HepG2 (cell line): Measurements from ENCODE around the gene ATP13A1. TPM values are rescaled to one million over a fixed set of nuclear protein-coding genes. Genes with fewer than 3 reads are reported as not detected.

Experiments
- ATAC-seq: fragments of 200-7000 bp; cut with Tn5 transposase; 3 replicates; pipeline ENCODE4 v1.9.1; 2020; ENCODE audit warnings: mild to moderate bottlenecking, moderate library complexity
- BruUV-seq: library from RNA; stranded (reverse); fragments of 400-500 nt; replicated peaks from 2 replicates; lab custom pipeline; 2021; lab: Mats Ljungman, UMichigan
- CTCF ChIA-PET: fragments of 300-600 bp; formaldehyde crosslinking; extraction: SDS; loops from one replicate; lab custom pipeline; 2021; ENCODE audit warnings: low total read pairs, inconsistent platforms, low intra/inter-chr PET ratio; lab: Yijun Ruan, JAX
- POLR2A ChIA-PET: fragments of 350-600 bp; sonication (Branson Sonifier 250); formaldehyde crosslinking; loops from one replicate; lab custom pipeline; 2020; ENCODE audit warnings: antibody characterized with exemption, inconsistent platforms; lab: Yijun Ruan, JAX
- DNase-seq: peaks from one replicate; pipeline ENCODE4 v3.0.0-alpha.2; 2015; ENCODE audit warnings: low spot score
- FAIRE-seq: peaks from 3 replicates; lab custom pipeline; 2011; peaks lifted over from hg19 to GRCh38; lab: Jason Lieb, UNC
- H2AFZ ChIP-seq: one replicate; pipeline ENCODE4 v1.6.1; 2011; ENCODE audit warnings: low read length, inconsistent platforms
- H3K27ac ChIP-seq: fragments of 300-600 bp; 3 replicates; pipeline ENCODE4 v1.8.0; 2011; ENCODE audit warnings: mixed run types, mild to moderate bottlenecking, mixed read lengths, low read length, inconsistent platforms; ENCODE audit not compliant: insufficient read depth; ENCODE audit errors: extremely low read length
- H3K27me3 ChIP-seq, 2 experiments: fragments of 200-600 bp in 1 of 2; 2 replicates in 1 of 2; 3 replicates in 1 of 2; pipeline versions ENCODE4 v1.6.0 to v1.8.0; 2011; ENCODE audit warnings: low read length in 2 of 2, mild to moderate bottlenecking in 2 of 2, moderate library complexity in 2 of 2, inconsistent platforms in 1 of 2; ENCODE audit not compliant: insufficient read depth in 2 of 2, control insufficient read depth in 1 of 2
- H3K36me3 ChIP-seq, 2 experiments: fragments of 200-600 bp in 1 of 2; replicated peaks in 1 of 2; 2 replicates in 1 of 2; 3 replicates in 1 of 2; pipeline versions ENCODE4 v1.5.1 to v1.8.0; 2011; ENCODE audit warnings: low read length in 2 of 2, inconsistent platforms in 1 of 2; ENCODE audit not compliant: insufficient read depth in 2 of 2, control insufficient read depth in 1 of 2
- H3K4me1 ChIP-seq: 2 replicates; pipeline ENCODE4 v1.5.1; 2012; ENCODE audit warnings: low read length, inconsistent platforms; ENCODE audit not compliant: insufficient read depth
- H3K4me2 ChIP-seq: 2 replicates; pipeline ENCODE4 v1.6.0; 2011; ENCODE audit warnings: low read depth, low read length, inconsistent platforms
- H3K4me3 ChIP-seq, 3 experiments: fragments of 200-600 bp in 1 of 3; sonication (generic), shearing (Covaris generic) in 1 of 3; replicated peaks in 1 of 3; 2 replicates each; pipeline ENCODE4 v1.5.1; 2011 to 2016; ENCODE audit warnings: low read length in 3 of 3, inconsistent platforms in 2 of 3, low read depth in 2 of 3, mild to moderate bottlenecking in 2 of 3, control low read depth in 1 of 3, mixed read lengths in 1 of 3; ENCODE audit not compliant: insufficient read depth in 1 of 3
- H3K79me2 ChIP-seq: one replicate; pipeline ENCODE4 v1.6.1; 2011; ENCODE audit warnings: low read length, inconsistent platforms; ENCODE audit not compliant: insufficient read depth
- H3K9ac ChIP-seq: 2 replicates; pipeline ENCODE4 v1.6.0; 2011; ENCODE audit warnings: mild to moderate bottlenecking, low read depth, low read length, inconsistent platforms; ENCODE audit not compliant: insufficient read depth
- H3K9me3 ChIP-seq: 2 replicates; pipeline ENCODE4 v1.5.1; 2012; ENCODE audit warnings: mild to moderate bottlenecking, low read length
- H4K20me1 ChIP-seq: 2 replicates; pipeline ENCODE4 v1.6.0; 2011; ENCODE audit warnings: inconsistent platforms, mild to moderate bottlenecking, low read length, moderate library complexity; ENCODE audit not compliant: insufficient read depth
- ATF2 ChIP-seq: sonication (generic); formaldehyde crosslinking; IDR thresholded peaks from 2 replicates; pipeline ENCODE4 v1.4.0; 2020; ENCODE audit warnings: missing genetic modification reagents
- BORCS8-MEF2B ChIP-seq: sonication (generic); formaldehyde crosslinking; IDR thresholded peaks from 2 replicates; pipeline ENCODE4 v1.8.0; 2022; ENCODE audit warnings: mild to moderate bottlenecking, missing genetic modification reagents
- CC2D1A ChIP-seq: sonication (generic); formaldehyde crosslinking; IDR thresholded peaks from 2 replicates; pipeline ENCODE4 v1.8.1; 2023; ENCODE audit warnings: mild to moderate bottlenecking, missing genetic modification reagents
- CHD2 ChIP-seq: IDR thresholded peaks from 2 replicates; pipeline ENCODE4 v1.6.1; 2011; ENCODE audit warnings: low read depth, low read length, improper control_type of control experiment
- HOMEZ ChIP-seq: IDR thresholded peaks from 2 replicates; pipeline ENCODE4 v1.6.1; 2016; ENCODE audit warnings: low read depth
- MYPOP ChIP-seq: sonication (generic); formaldehyde crosslinking; IDR thresholded peaks from 2 replicates; pipeline ENCODE4 v1.8.1; 2023; ENCODE audit warnings: mild to moderate bottlenecking, moderate library complexity, missing genetic modification reagents
- SYNCRIP ChIP-seq: fragments of 200-400 bp; formaldehyde crosslinking; IDR thresholded peaks from 2 replicates; pipeline ENCODE4 v1.6.1; 2018; ENCODE audit warnings: mild to moderate bottlenecking, low read depth, low read length; ENCODE audit not compliant: insufficient read depth
- TAF1 ChIP-seq: sonication (generic); formaldehyde crosslinking; IDR thresholded peaks from 2 replicates; pipeline ENCODE4 v1.4.0; 2020; ENCODE audit warnings: missing genetic modification reagents
- TEAD2 ChIP-seq: sonication (generic); formaldehyde crosslinking; IDR thresholded peaks from 2 replicates; pipeline ENCODE4 v1.9.0; 2021; ENCODE audit warnings: missing genetic modification reagents
- ZBTB38 ChIP-seq: sonication (generic); formaldehyde crosslinking; IDR thresholded peaks from 2 replicates; pipeline ENCODE4 v1.5.1; 2020; ENCODE audit warnings: mild to moderate bottlenecking, missing genetic modification reagents
- ZC3H13 ChIP-seq: sonication (generic); formaldehyde crosslinking; IDR thresholded peaks from 2 replicates; pipeline ENCODE4 v1.8.1; 2023; ENCODE audit warnings: mild to moderate bottlenecking, missing genetic modification reagents, moderate library complexity
- ZNF274 ChIP-seq: sonication (generic); formaldehyde crosslinking; IDR thresholded peaks from 2 replicates; pipeline ENCODE4 v1.5.1; 2020; ENCODE audit warnings: mild to moderate bottlenecking, missing genetic modification reagents
- ZNF776 ChIP-seq: sonication (generic); formaldehyde crosslinking; IDR thresholded peaks from 2 replicates; pipeline ENCODE4 v1.4.0; 2020; ENCODE audit warnings: mild to moderate bottlenecking, missing genetic modification reagents
- ZNF841 ChIP-seq: sonication (generic); formaldehyde crosslinking; IDR thresholded peaks from 2 replicates; pipeline ENCODE4 v1.8.1; 2023; ENCODE audit warnings: missing genetic modification reagents, borderline replicate concordance
- ZSCAN5A ChIP-seq: sonication (generic); formaldehyde crosslinking; IDR thresholded peaks from 2 replicates; pipeline ENCODE4 v1.8.0; 2022; ENCODE audit warnings: mild to moderate bottlenecking, missing genetic modification reagents, borderline replicate concordance
- WGBS: methylation state at CpG from one replicate; pipeline ENCODE4 v1.1.6; 2017; ENCODE audit warnings: low lambda C conversion rate; 5-methylcytosine and 5-hydroxymethylcytosine counted together
- in situ Hi-C: cut with HindIII; loops from 2 replicates; pipeline ENCODE4 v1.10.0; 2017; ENCODE audit warnings: low pct_unique_long_range_greater_than_20kb; ENCODE audit not compliant: extremely low pct_ligation_motif_present
- intact Hi-C: fragments of 100-400 bp; cut with micrococcal nuclease; formaldehyde crosslinking; loops from one replicate; pipeline ENCODE4 v1.10.0; 2022; ENCODE audit not compliant: unreplicated experiment
- polyA plus RNA-seq, 8 experiments: library from polyadenylated mRNA; depleted of rRNA in 3 of 8; stranded (reverse) in 7 of 8; unstranded in 1 of 8; fragments of >200 nt; fragmentation: Illumina TruSeq in 4 of 8; extraction: Trizol in 4 of 8; gene quantifications; 2 replicates each; pipeline versions ENCODE4 v1.2.1 to v1.2.3, GENCODE V29; 2011 to 2016; ENCODE audit warnings: low read depth in 4 of 8, missing spikeins in 1 of 8, mixed read lengths in 1 of 8; ENCODE audit not compliant: insufficient read depth in 1 of 8
- total RNA-seq, 5 experiments: library from RNA; depleted of rRNA; stranded (reverse); fragments of >200 nt; fragmentation: Illumina TruSeq; extraction: Trizol; gene quantifications; 2 replicates each; pipeline ENCODE4 v1.2.3, GENCODE V29; 2016; ENCODE audit warnings: low read depth in 1 of 5

ATP13A1 gene
- total and polyA plus RNA-seq, 2 of the 13 experiments (the other 11 are each of a cell fraction or from before 2014, with no cell fraction given) = 23.2 to 41.7 TPM

GRCh38 chr19:19711306-19711933, 47.9 kb upstream of the ATP13A1 start:
- H3K36me3 ChIP-seq = peaks cover 12 to 38% of the 10 kb centered on the region in 2 experiments

More at GRCh38 chr19:19711306-19711933, 47.9 kb upstream of the ATP13A1 start:
- 96% methylated on average over 14 of the region's 14 CpGs for WGBS
- CTCF ChIA-PET = no interaction called here
- H3K4me1 ChIP-seq = no peaks in the 10 kb centered on the region
- ATAC-seq (no peak), DNase-seq (no peak), FAIRE-seq (no peak)
- no peaks in the 10 kb centered on the region for H3K27me3 ChIP-seq
- H3K9me3 ChIP-seq = peaks cover 98% of the 10 kb centered on the region
- TF ChIP-seq TEAD2 (CRISPR knock-in tag) = no peak
- no peak for TF ChIP-seq ZSCAN5A (CRISPR knock-in tag)
- TF ChIP-seq ZBTB38 = no peak
- no peak for TF ChIP-seq ATF2 (CRISPR knock-in tag)
- no peak for TF ChIP-seq ZNF841 (CRISPR knock-in tag)
- no peak for TF ChIP-seq ZNF776
- TF ChIP-seq BORCS8-MEF2B = no peak
- no peak for TF ChIP-seq ZNF274 (CRISPR knock-in tag)
- no peak for TF ChIP-seq CC2D1A (CRISPR knock-in tag)
- no peak for TF ChIP-seq TAF1 (CRISPR knock-in tag)
- TF ChIP-seq CHD2 = no peak
- no peak for TF ChIP-seq SYNCRIP
- TF ChIP-seq HOMEZ (CRISPR knock-in tag) = no peak
- TF ChIP-seq ZC3H13 (CRISPR knock-in tag) = no peak
- no peak for TF ChIP-seq MYPOP (CRISPR knock-in tag)
- no peak overlapping the region for H3K27ac ChIP-seq
- no peaks in the 10 kb centered on the region for H3K79me2 ChIP-seq
- no peak overlapping the region for H3K4me3 ChIP-seq
- H2AFZ ChIP-seq = no peak overlapping the region
- intact Hi-C loops = no loop called here
- POLR2A ChIA-PET = no interaction called here
- no TSS peak for BruUV-seq
- no peak overlapping the region for H3K4me2 ChIP-seq
- no peaks in the 10 kb centered on the region for H4K20me1 ChIP-seq
- in situ Hi-C loops = no loop called here
- H3K9ac ChIP-seq = no peak overlapping the region
